NT2/D1 (cell line): Measurements from ENCODE around the gene KRT31.

Experiments
- SUZ12 ChIP-seq: IDR thresholded peaks from 2 replicates; pipeline ENCODE4 v1.6.1; 2011; ENCODE audit not compliant: insufficient read length, insufficient read depth; ENCODE audit errors: extremely low read depth
- YY1 ChIP-seq: IDR thresholded peaks from 2 replicates; pipeline ENCODE4 v1.6.1; 2011; ENCODE audit not compliant: insufficient read length, insufficient read depth
- ZNF274 ChIP-seq: IDR thresholded peaks from 2 replicates; pipeline ENCODE4 v1.6.1; 2011; ENCODE audit warnings: mild to moderate bottlenecking, low read depth, low read length

DNA sequence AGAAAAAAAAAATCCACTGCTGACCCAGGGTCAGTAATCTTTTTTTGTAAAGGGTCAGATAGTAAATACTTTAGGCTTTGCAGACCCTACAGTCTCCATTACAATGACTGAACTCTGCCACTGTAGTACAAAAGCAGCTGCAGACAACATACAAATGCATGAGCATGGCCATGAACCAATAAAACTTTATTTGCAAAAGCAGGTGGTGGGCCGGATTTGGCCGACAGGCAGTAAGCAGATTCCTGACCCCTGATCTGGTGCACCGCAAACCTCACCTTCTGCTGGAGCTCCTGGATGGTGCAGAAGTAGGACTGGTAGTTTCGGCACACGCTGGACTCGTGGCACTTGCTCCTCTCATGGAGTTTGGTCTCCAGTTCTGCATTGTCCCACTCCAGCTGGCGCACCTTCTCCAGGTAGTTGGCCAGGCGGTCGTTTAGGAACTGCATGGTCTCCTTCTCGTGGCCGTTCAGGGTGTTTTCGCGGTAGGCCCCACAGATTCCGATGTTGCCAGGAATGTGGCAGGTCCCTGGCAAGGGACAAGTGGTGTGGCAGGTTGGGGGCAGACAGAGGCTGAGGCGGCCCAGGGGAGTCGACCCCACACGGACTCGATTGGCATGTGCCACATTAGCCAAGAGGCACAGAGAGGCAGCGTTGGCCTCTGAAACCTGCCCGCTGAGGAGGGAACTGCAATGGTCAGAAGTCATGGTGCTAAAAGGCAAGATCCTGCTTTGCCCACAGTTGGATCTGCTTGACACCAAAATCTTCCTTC is 13.8 kb upstream of the KRT31 start:
- no peak for TF ChIP-seq YY1
- no peak for TF ChIP-seq ZNF274
- TF ChIP-seq SUZ12, result no peak
